Panc1 (cell line): ENCODE results near the gene COL4A2. TPM values are rescaled to one million over a fixed set of nuclear protein-coding genes. Genes with fewer than 3 reads are reported as not detected.

Source experiments
- ATAC-seq: fragments of 200-7000 bp; cut with Tn5 transposase; 2 replicates; pipeline ENCODE4 v1.9.1; 2020; ENCODE audit warnings: mild to moderate bottlenecking, moderate library complexity
- BruUV-seq: library from RNA; stranded (reverse); fragments of 400-500 nt; replicated peaks from 2 replicates; lab custom pipeline; 2021; lab: Mats Ljungman, UMichigan
- CTCF ChIA-PET: fragments of 300-600 bp; sonication (Branson Sonifier 250); formaldehyde crosslinking; loops from one replicate; lab custom pipeline; 2022; ENCODE audit warnings: antibody characterized with exemption; lab: Charles Lee
- POLR2A ChIA-PET: fragments of 300-600 bp; sonication (Branson Sonifier 250); formaldehyde crosslinking; loops from one replicate; lab custom pipeline; 2022; ENCODE audit warnings: antibody characterized with exemption; lab: Charles Lee
- DNase-seq: peaks from one replicate; pipeline ENCODE4 v3.0.0-alpha.2; 2010; ENCODE audit warnings: low read depth, low spot score
- H3K27ac ChIP-seq: 2 replicates; pipeline ENCODE4 v1.5.1; 2011; ENCODE audit warnings: mild to moderate bottlenecking, low read length, inconsistent platforms
- H3K27me3 ChIP-seq: fragments of 200-500 bp; sonication (Bioruptor generic); 2 replicates; pipeline ENCODE4 v1.6.0; 2014; ENCODE audit warnings: low read length, inconsistent platforms; ENCODE audit not compliant: control insufficient read depth, insufficient read depth
- H3K36me3 ChIP-seq: fragments of 200-500 bp; sonication (Bioruptor generic); 2 replicates; pipeline ENCODE4 v1.5.1; 2014; ENCODE audit warnings: inconsistent platforms, mild to moderate bottlenecking, low read length, moderate library complexity; ENCODE audit not compliant: control insufficient read depth, insufficient read depth
- H3K4me1 ChIP-seq: 2 replicates; pipeline ENCODE4 v1.5.1; 2011; ENCODE audit warnings: inconsistent platforms, mild to moderate bottlenecking, low read length, moderate library complexity; ENCODE audit not compliant: control insufficient read depth, insufficient read depth
- H3K4me3 ChIP-seq, 2 experiments: 2 replicates each; pipeline ENCODE4 v1.5.1; 2011 to 2012; ENCODE audit warnings: low read depth in 2 of 2, low read length in 2 of 2, mild to moderate bottlenecking in 2 of 2, inconsistent platforms in 1 of 2, moderate library complexity in 1 of 2
- H3K9me3 ChIP-seq: fragments of 200-500 bp; sonication (Bioruptor generic); 2 replicates; pipeline ENCODE4 v1.5.1; 2014; ENCODE audit warnings: low read depth, mild to moderate bottlenecking, inconsistent platforms, low read length, moderate library complexity; ENCODE audit not compliant: control insufficient read depth, insufficient read depth
- CTCF ChIP-seq: fragments of 450-650 bp; IDR thresholded peaks from 2 replicates; pipeline ENCODE4 v1.5.1; 2017; ENCODE audit warnings: mild to moderate bottlenecking
- POLR2AphosphoS5 ChIP-seq: IDR thresholded peaks from 2 replicates; pipeline ENCODE4 v1.6.1; 2012; ENCODE audit warnings: mild to moderate bottlenecking, low read depth, low read length, moderate library complexity
- SIN3A ChIP-seq: IDR thresholded peaks from 2 replicates; pipeline ENCODE4 v1.6.1; 2012; ENCODE audit warnings: low read depth, mild to moderate bottlenecking, low read length, moderate library complexity, borderline replicate concordance; ENCODE audit not compliant: insufficient read depth
- TCF7L2 ChIP-seq: IDR thresholded peaks from 2 replicates; pipeline ENCODE4 v1.6.1; 2011; ENCODE audit warnings: mild to moderate bottlenecking, low read depth, low read length, inconsistent platforms
- in situ Hi-C: cut with HindIII; loops from 2 replicates; pipeline ENCODE4 v1.10.0; 2016; ENCODE audit warnings: low sequenced_read_pairs, low pct_unique_long_range_greater_than_20kb
- intact Hi-C: fragments of 100-400 bp; cut with micrococcal nuclease; formaldehyde crosslinking; loops from one replicate; pipeline ENCODE4 v1.10.0; 2022; ENCODE audit not compliant: unreplicated experiment
- total RNA-seq: library from RNA; stranded (reverse); gene quantifications from one replicate; pipeline ENCODE4 v1.2.1, GENCODE V29; 2021; ENCODE audit not compliant: unreplicated experiment
- TF ChIP-seq, protein P1 (sequence below), 2 experiments: IDR thresholded peaks; 2 replicates each; pipeline ENCODE4 v1.6.1; 2011 to 2012; ENCODE audit warnings: low read depth in 2 of 2, control low read depth in 1 of 2, low read length in 1 of 2, mild to moderate bottlenecking in 1 of 2, moderate library complexity in 1 of 2; ENCODE audit not compliant: insufficient read depth in 1 of 2

Gene COL4A2
- total RNA-seq, 1 experiment from 2014 or later = 3.0 TPM

DNA sequence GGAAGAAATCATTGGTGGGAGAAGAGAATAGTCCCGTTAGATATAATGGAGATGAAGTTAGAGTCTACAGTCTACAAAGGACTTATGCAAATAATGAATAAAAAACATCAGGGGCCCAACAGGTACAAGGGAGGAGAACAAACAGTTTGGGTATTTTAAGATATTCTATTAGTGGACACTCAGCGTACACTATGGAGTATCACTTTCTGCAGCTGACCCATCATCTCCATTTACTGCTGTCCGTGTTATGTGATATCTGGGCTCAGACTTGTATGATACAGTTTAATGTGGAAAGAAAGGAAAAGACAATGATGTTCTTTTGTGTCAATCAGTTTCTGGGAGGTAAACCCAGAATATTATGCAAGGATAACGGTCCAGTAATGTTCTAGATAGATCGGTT lies 128.2 kb downstream of the COL4A2 start:
- ATAC-seq = no peak
- Histone ChIP-seq H3K36me3 (no peaks in the 10 kb centered on the region), H3K9me3 (no peaks in the 10 kb centered on the region), H3K4me3 (no peak overlapping the region), H3K4me1 (no peaks in the 10 kb centered on the region), H3K27ac (no peak overlapping the region), H3K27me3 (no peaks in the 10 kb centered on the region)
- TF ChIP-seq SIN3A (no peak), TCF7L2 (no peak), CTCF (no peak), POLR2AphosphoS5 (no peak)
- TF ChIP-seq, protein P1, sequence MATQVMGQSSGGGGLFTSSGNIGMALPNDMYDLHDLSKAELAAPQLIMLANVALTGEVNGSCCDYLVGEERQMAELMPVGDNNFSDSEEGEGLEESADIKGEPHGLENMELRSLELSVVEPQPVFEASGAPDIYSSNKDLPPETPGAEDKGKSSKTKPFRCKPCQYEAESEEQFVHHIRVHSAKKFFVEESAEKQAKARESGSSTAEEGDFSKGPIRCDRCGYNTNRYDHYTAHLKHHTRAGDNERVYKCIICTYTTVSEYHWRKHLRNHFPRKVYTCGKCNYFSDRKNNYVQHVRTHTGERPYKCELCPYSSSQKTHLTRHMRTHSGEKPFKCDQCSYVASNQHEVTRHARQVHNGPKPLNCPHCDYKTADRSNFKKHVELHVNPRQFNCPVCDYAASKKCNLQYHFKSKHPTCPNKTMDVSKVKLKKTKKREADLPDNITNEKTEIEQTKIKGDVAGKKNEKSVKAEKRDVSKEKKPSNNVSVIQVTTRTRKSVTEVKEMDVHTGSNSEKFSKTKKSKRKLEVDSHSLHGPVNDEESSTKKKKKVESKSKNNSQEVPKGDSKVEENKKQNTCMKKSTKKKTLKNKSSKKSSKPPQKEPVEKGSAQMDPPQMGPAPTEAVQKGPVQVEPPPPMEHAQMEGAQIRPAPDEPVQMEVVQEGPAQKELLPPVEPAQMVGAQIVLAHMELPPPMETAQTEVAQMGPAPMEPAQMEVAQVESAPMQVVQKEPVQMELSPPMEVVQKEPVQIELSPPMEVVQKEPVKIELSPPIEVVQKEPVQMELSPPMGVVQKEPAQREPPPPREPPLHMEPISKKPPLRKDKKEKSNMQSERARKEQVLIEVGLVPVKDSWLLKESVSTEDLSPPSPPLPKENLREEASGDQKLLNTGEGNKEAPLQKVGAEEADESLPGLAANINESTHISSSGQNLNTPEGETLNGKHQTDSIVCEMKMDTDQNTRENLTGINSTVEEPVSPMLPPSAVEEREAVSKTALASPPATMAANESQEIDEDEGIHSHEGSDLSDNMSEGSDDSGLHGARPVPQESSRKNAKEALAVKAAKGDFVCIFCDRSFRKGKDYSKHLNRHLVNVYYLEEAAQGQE (IDR thresholded peaks at IDR 0.05; ENCODE audit: insufficient read depth in 1 of 2, low read depth in 2 of 2, low read length in 1 of 2) = no peak
- CTCF ChIA-PET = no interaction called here
- DNase-seq = no peak
- intact Hi-C loops (no loop called here), in situ Hi-C loops (no loop called here)
- POLR2A ChIA-PET = no interaction called here
- no TSS peak for BruUV-seq

GRCh38 chr13:110436276-110436675 lies 129.2 kb downstream of the COL4A2 start:
- no peaks in the 10 kb centered on the region for H3K36me3 ChIP-seq
- no peaks in the 10 kb centered on the region for H3K9me3 ChIP-seq
- BruUV-seq = no TSS peak
- CTCF ChIA-PET = no interaction called here
- DNase-seq = no peak
- ATAC-seq = no peak
- no peaks in the 10 kb centered on the region for H3K4me1 ChIP-seq
- H3K4me3 ChIP-seq = no peak overlapping the region
- POLR2A ChIA-PET = no interaction called here
- no peaks in the 10 kb centered on the region for H3K27me3 ChIP-seq
- TF ChIP-seq POLR2AphosphoS5 (no peak), TCF7L2 (no peak), SIN3A (no peak), CTCF (no peak)
- TF ChIP-seq, protein P1 (IDR thresholded peaks at IDR 0.05; ENCODE audit: insufficient read depth in 1 of 2, low read depth in 2 of 2, low read length in 1 of 2) = no peak
- H3K27ac ChIP-seq = no peak overlapping the region
- intact Hi-C loops (no loop called here), in situ Hi-C loops (no loop called here)
